ENCODE results near the gene C3orf38. TPM values are rescaled to one million over a fixed set of nuclear protein-coding genes. Genes with fewer than 3 reads are reported as not detected.

The C3orf38 gene
- total RNA-seq, 1 donor from 2014 or later, result 40.3 TPM

DNA sequence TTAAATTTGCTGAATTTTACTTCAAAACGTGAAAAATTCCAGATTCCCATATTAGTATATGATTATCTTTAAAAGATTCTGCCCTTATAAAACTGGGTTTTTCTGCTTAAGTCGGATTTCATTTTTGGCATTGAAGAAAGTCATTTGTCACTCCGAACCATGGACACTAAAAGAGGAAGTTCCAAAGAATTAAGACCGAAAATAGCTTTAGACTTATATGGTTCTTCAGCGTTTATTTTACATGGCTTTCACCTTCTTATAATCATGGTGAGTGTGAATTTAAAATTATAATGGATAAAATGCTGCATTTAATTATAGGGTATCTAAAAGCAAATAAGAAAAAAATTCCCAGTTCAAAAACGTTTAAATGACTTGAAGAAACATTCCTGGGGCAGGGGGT is 1.0 kb downstream of the C3orf38 start:
- Mint-ChIP-seq H3K9me3 (no peaks in the 10 kb centered on the region), H3K36me3 (ENCODE audit: low read depth) (peaks cover 30% of the 10 kb centered on the region), H3K27me3 (no peaks in the 10 kb centered on the region), H3K4me3 (peak overlapping the region; percentile 94), H3K4me1 (peaks cover 42% of the 10 kb centered on the region), H3K27ac (peak overlapping the region; percentile 97)
- no peak for ATAC-seq (ENCODE audit: low read depth)
- ChIA-PET POLR2A (interaction anchor here (1.2 to 5.9 kb wide), 5 partner anchors 18 to 923 kb away, joined by 3 to 81 read pairs (median 13); partner anchors contain the start of genes CGGBP1, CHMP2B and ZNF654), CTCF (interaction anchor here (0.9 to 1.1 kb wide), 2 partner anchors 11 to 37 kb away, joined by 3 read pairs; no protein-coding TSS in a partner anchor)
- TF ChIP-seq, protein P1, sequence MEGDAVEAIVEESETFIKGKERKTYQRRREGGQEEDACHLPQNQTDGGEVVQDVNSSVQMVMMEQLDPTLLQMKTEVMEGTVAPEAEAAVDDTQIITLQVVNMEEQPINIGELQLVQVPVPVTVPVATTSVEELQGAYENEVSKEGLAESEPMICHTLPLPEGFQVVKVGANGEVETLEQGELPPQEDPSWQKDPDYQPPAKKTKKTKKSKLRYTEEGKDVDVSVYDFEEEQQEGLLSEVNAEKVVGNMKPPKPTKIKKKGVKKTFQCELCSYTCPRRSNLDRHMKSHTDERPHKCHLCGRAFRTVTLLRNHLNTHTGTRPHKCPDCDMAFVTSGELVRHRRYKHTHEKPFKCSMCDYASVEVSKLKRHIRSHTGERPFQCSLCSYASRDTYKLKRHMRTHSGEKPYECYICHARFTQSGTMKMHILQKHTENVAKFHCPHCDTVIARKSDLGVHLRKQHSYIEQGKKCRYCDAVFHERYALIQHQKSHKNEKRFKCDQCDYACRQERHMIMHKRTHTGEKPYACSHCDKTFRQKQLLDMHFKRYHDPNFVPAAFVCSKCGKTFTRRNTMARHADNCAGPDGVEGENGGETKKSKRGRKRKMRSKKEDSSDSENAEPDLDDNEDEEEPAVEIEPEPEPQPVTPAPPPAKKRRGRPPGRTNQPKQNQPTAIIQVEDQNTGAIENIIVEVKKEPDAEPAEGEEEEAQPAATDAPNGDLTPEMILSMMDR (IDR thresholded peaks at IDR 0.05), result no peak
- intact Hi-C loops (cut with micrococcal nuclease), result loop anchor here (2.0 to 5.0 kb wide), 2 partner anchors 30 to 281 kb away; no protein-coding TSS in a partner anchor
- DNase-seq, result no peak

DNA sequence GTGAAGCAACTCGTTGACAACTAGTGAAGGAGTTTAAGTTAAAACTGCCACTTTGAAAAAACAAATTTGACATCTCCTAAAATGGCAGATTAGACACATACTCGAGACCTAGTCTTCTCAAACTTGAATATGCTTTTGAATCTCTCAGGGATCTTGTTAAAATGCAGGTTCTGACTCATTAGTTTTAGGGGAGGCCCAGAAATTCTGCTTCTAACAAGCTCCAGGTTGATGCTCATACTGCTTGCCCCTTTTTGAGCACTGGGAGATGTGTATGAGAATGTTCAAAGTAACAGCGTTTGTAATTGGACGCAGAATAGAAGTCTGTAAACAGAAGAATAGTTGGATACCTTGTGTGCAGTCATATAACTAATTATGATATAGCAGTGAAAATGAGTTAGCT is 1.6 kb downstream of the C3orf38 start:
- H3K27me3 Mint-ChIP-seq, result no peaks in the 10 kb centered on the region
- TF ChIP-seq, protein P1 (IDR thresholded peaks at IDR 0.05), result no peak
- no peak for ATAC-seq (ENCODE audit: low read depth)
- peaks cover 36% of the 10 kb centered on the region for H3K36me3 Mint-ChIP-seq (ENCODE audit: low read depth)
- intact Hi-C loops (cut with micrococcal nuclease), result loop anchor here (2.0 to 5.0 kb wide), 2 partner anchors 29 to 281 kb away; no protein-coding TSS in a partner anchor
- ChIA-PET POLR2A (interaction anchor here (1.2 to 5.9 kb wide), 3 partner anchors 17 to 94 kb away, joined by 3 to 81 read pairs (median 3); partner anchors contain the start of genes CGGBP1 and ZNF654), CTCF (interaction anchor here (0.7 to 0.9 kb wide), 2 partner anchors 10 to 800 kb away, joined by 3 read pairs; no protein-coding TSS in a partner anchor)
- peak overlapping the region; percentile 59 for H3K4me3 Mint-ChIP-seq
- peaks cover 48% of the 10 kb centered on the region for H3K4me1 Mint-ChIP-seq
- DNase-seq, result no peak
- H3K9me3 Mint-ChIP-seq, result no peaks in the 10 kb centered on the region
- peak overlapping the region; percentile 47 for H3K27ac Mint-ChIP-seq

DNA sequence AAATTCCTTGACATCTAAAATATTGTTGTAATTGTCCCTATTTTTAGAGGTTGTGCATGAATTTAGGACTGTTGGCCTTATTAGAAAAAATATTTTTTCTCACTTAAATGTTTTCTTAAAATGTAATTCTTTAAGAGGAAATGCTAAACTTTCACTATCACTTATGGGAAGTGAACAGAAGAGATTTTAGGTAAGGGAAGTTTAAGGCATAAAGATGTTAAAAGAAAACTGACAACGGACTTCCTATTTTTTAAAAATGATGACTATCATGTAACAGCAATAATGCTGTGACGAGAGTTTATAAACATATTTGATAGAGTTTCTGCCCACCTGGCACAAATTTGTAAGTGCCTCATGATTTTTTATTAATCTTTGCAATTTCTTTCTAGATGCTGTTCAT is 3.1 kb downstream of the C3orf38 start:
- intact Hi-C loops (cut with micrococcal nuclease), result loop anchor here (5.0 kb wide), 1 partner anchor 279 kb away; no protein-coding TSS in a partner anchor
- Mint-ChIP-seq H3K4me1 (peaks cover 59% of the 10 kb centered on the region), H3K27ac (peak overlapping the region; percentile 70), H3K4me3 (peak overlapping the region; percentile 58), H3K27me3 (no peaks in the 10 kb centered on the region), H3K36me3 (ENCODE audit: low read depth) (peaks cover 49% of the 10 kb centered on the region), H3K9me3 (no peaks in the 10 kb centered on the region)
- no peak for DNase-seq
- no peak for ATAC-seq (ENCODE audit: low read depth)
- CTCF ChIA-PET, result no interaction called here
- TF ChIP-seq, protein P1 (IDR thresholded peaks at IDR 0.05), result no peak
- POLR2A ChIA-PET, result interaction anchor here (0.7 to 5.9 kb wide), 2 partner anchors 94 to 190 kb away, joined by 5 to 81 read pairs; partner anchors contain the start of genes CGGBP1 and ZNF654

DNA sequence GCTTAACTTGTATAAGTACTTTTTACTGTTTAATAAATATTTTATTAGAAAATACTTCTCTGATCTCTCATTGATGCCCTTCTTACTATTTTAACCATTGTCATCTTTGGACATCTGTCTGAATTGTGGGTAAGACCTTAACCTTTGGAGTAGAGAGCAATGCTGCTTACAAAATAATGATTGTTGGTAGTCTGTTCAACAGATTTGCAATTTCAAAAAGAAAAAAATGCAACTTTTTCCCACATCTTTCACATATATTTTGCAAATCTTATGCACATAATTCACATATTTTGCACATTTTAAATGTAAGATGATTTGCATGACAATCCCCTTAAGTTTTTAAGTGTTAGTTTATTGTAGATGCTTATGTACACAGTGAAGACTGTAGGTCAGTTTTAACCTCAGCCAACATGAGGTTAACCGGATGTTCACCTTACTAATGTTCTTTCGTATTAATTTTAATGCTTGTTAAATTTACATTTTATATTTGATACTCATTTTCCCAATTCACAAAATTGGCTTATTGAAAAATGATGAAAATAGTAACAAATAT is 16.7 kb downstream of the C3orf38 start:
- DNase-seq (no peak), ATAC-seq (ENCODE audit: low read depth) (no peak)
- CTCF ChIA-PET, result no interaction called here
- POLR2A ChIA-PET, result no interaction called here
- intact Hi-C loops (cut with micrococcal nuclease), result no loop called here
- Mint-ChIP-seq H3K27me3 (no peaks in the 10 kb centered on the region), H3K4me3 (no peak overlapping the region), H3K9me3 (no peaks in the 10 kb centered on the region), H3K27ac (no peak overlapping the region), H3K4me1 (no peaks in the 10 kb centered on the region), H3K36me3 (ENCODE audit: low read depth) (peaks cover 41% of the 10 kb centered on the region)
- TF ChIP-seq, protein P1 (IDR thresholded peaks at IDR 0.05), result no peak

DNA sequence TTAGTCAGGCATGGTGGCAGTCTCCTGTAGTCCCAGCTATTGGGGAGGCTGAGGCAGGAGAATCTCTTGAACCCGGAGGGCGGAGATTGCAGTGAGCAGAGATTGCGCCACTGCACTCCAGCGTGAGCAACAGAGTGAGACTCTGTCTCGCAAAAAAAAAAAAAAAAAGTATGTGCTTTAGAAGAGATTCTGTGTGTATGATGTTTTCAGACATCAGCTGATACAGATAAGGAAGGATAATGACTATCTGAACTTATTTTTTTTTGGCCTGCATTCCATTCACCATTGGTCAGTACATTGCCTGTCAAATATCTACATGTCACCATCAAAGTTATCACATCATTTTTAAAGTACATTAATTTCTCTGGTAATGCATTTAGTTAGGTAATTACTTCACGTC is 17.4 kb downstream of the C3orf38 start:
- intact Hi-C loops (cut with micrococcal nuclease), result no loop called here
- Mint-ChIP-seq H3K9me3 (no peaks in the 10 kb centered on the region), H3K27ac (no peak overlapping the region), H3K27me3 (no peaks in the 10 kb centered on the region), H3K4me3 (no peak overlapping the region), H3K36me3 (ENCODE audit: low read depth) (peaks cover 40% of the 10 kb centered on the region), H3K4me1 (no peaks in the 10 kb centered on the region)
- POLR2A ChIA-PET, result no interaction called here
- ATAC-seq (ENCODE audit: low read depth), result no peak
- CTCF ChIA-PET, result no interaction called here
- no peak for DNase-seq
- TF ChIP-seq, protein P1 (IDR thresholded peaks at IDR 0.05), result no peak
